Measurements from ENCODE around the gene BICC1.

The BICC1 gene

GRCh38 chr10:58544135-58544534 lies 31.5 kb downstream of the BICC1 start:
- no peak for TF ChIP-seq CTCF (conservative IDR thresholded peaks at IDR 0.05; ENCODE audit: low read depth, low read length)
- no peaks in the 10 kb centered on the region for H4K20me1 ChIP-seq (ENCODE audit: insufficient read depth)
- H2AFZ ChIP-seq (ENCODE audit: low read depth) = no peak overlapping the region
- H3K27ac ChIP-seq = no peak overlapping the region
- H3K9ac ChIP-seq = no peak overlapping the region
- no peaks in the 10 kb centered on the region for H3K79me2 ChIP-seq (ENCODE audit: insufficient read depth, low read depth)
- no peaks in the 10 kb centered on the region for H3K36me3 ChIP-seq (ENCODE audit: insufficient read depth)
- no peaks in the 10 kb centered on the region for H3K27me3 ChIP-seq (ENCODE audit: insufficient read depth, low read depth)
- no peak overlapping the region for H3K4me3 ChIP-seq (IDR thresholded peaks at IDR 0.05; ENCODE audit: insufficient read depth, low read depth, low read length)
- H3K4me2 ChIP-seq = no peak overlapping the region
- H3K4me1 ChIP-seq (ENCODE audit: low read depth, poor library complexity, severe bottlenecking) = no peaks in the 10 kb centered on the region

- Histone ChIP-seq H3K27ac (no peak overlapping the region), H3K36me3 (ENCODE audit: insufficient read depth) (no peaks in the 10 kb centered on the region), H3K27me3 (ENCODE audit: insufficient read depth, low read depth) (no peaks in the 10 kb centered on the region), H3K4me3 (IDR thresholded peaks at IDR 0.05; ENCODE audit: insufficient read depth, low read depth, low read length) (no peak overlapping the region), H3K4me2 (no peak overlapping the region), H3K79me2 (ENCODE audit: insufficient read depth, low read depth) (no peaks in the 10 kb centered on the region), H3K4me1 (ENCODE audit: low read depth, poor library complexity, severe bottlenecking) (no peaks in the 10 kb centered on the region), H3K9ac (no peak overlapping the region), H4K20me1 (ENCODE audit: insufficient read depth) (no peaks in the 10 kb centered on the region), H2AFZ (ENCODE audit: low read depth) (no peak overlapping the region)
- TF ChIP-seq CTCF (conservative IDR thresholded peaks at IDR 0.05; ENCODE audit: low read depth, low read length) = no peak
Observed at GRCh38 chr10:58545427-58545826, 32.8 kb downstream of the BICC1 start.

- no peak overlapping the region for H3K9ac ChIP-seq
- H3K27me3 ChIP-seq (ENCODE audit: insufficient read depth, low read depth) = no peaks in the 10 kb centered on the region
- no peaks in the 10 kb centered on the region for H3K79me2 ChIP-seq (ENCODE audit: insufficient read depth, low read depth)
- no peak for TF ChIP-seq CTCF (conservative IDR thresholded peaks at IDR 0.05; ENCODE audit: low read depth, low read length)
- H3K4me1 ChIP-seq (ENCODE audit: low read depth, poor library complexity, severe bottlenecking) = no peaks in the 10 kb centered on the region
- H3K36me3 ChIP-seq (ENCODE audit: insufficient read depth) = no peaks in the 10 kb centered on the region
- no peak overlapping the region for H3K4me2 ChIP-seq
- H4K20me1 ChIP-seq (ENCODE audit: insufficient read depth) = no peaks in the 10 kb centered on the region
- H3K4me3 ChIP-seq (IDR thresholded peaks at IDR 0.05; ENCODE audit: insufficient read depth, low read depth, low read length) = no peak overlapping the region
- no peak overlapping the region for H3K27ac ChIP-seq
- no peak overlapping the region for H2AFZ ChIP-seq (ENCODE audit: low read depth)
Observed at GRCh38 chr10:58546137-58546536, 33.5 kb downstream of the BICC1 start.

GRCh38 chr10:58546722-58547445 lies 34.2 kb downstream of the BICC1 start:
- H3K9ac ChIP-seq = no peak overlapping the region
- H3K36me3 ChIP-seq (ENCODE audit: insufficient read depth) = no peaks in the 10 kb centered on the region
- H3K4me3 ChIP-seq (IDR thresholded peaks at IDR 0.05; ENCODE audit: insufficient read depth, low read depth, low read length) = no peak overlapping the region
- H3K27me3 ChIP-seq (ENCODE audit: insufficient read depth, low read depth) = no peaks in the 10 kb centered on the region
- H3K27ac ChIP-seq = no peak overlapping the region
- H4K20me1 ChIP-seq (ENCODE audit: insufficient read depth) = no peaks in the 10 kb centered on the region
- no peak overlapping the region for H2AFZ ChIP-seq (ENCODE audit: low read depth)
- no peaks in the 10 kb centered on the region for H3K79me2 ChIP-seq (ENCODE audit: insufficient read depth, low read depth)
- H3K4me1 ChIP-seq (ENCODE audit: low read depth, poor library complexity, severe bottlenecking) = no peaks in the 10 kb centered on the region
- no peak overlapping the region for H3K4me2 ChIP-seq
- TF ChIP-seq CTCF (conservative IDR thresholded peaks at IDR 0.05; ENCODE audit: low read depth, low read length) = no peak

All from KMS-11 (cell line).